ENCODE results near the gene CCDC190. TPM values are rescaled to one million over a fixed set of nuclear protein-coding genes. Genes with fewer than 3 reads are reported as not detected.

Gene CCDC190
- total RNA-seq, 2 donors from 2014 or later, result not detected

DNA sequence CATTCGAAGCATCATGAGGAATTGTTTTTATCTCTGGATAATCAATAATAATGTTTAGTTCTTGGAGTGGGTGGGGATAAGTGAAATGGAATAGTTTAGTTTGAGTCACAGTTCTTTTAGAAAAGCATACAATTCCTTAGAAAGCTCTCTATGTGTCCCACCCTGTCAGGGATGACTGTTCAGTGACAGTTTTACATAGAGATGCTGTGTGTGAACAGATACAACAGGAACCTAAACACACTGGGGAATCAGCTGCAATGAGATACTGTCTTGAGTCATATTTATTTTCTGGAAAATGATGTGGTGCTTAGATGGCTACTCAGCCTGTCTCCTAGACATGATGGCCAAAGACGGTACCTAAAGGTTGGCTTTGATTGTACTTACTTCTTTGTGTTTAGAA is 25.7 kb upstream of the CCDC190 start:
- Histone ChIP-seq H3K4me3 (ENCODE audit: low read length) (no peak overlapping the region), H3K27me3 (ENCODE audit: control insufficient read depth, insufficient read depth, low read length, poor library complexity, severe bottlenecking) (no peaks in the 10 kb centered on the region), H3K27ac (ENCODE audit: low read depth, low read length) (no peak overlapping the region), H3K9ac (ENCODE audit: extremely low read depth, low read length, poor library complexity, severe bottlenecking) (no peak overlapping the region), H3K9me3 (ENCODE audit: control insufficient read depth, low read length) (no peaks in the 10 kb centered on the region), H3K36me3 (ENCODE audit: control insufficient read depth, insufficient read depth, low read length) (no peaks in the 10 kb centered on the region), H3K4me1 (ENCODE audit: control insufficient read depth, insufficient read depth, low read length) (peaks cover 3% of the 10 kb centered on the region)
- no peaks in the 10 kb centered on the region for H3K9me3 Mint-ChIP-seq
- no peak overlapping the region for H3K4me3 Mint-ChIP-seq
- peaks cover 6% of the 10 kb centered on the region for H3K27me3 Mint-ChIP-seq (ENCODE audit: insufficient read depth)
- no peak overlapping the region for H3K27ac Mint-ChIP-seq
- H3K4me1 Mint-ChIP-seq, result peaks cover 15% of the 10 kb centered on the region
- DNase-seq, result no peak
- TF ChIP-seq CTCF (conservative IDR thresholded peaks at IDR 0.05), result no peak
- 92 to 100% methylated on average over 2 of the region's 2 CpGs for WGBS, 2 experiments (ENCODE audit: insufficient coverage in 1 of 2, insufficient read length in 1 of 2)
- H3K36me3 Mint-ChIP-seq (ENCODE audit: low read depth), result no peaks in the 10 kb centered on the region

DNA sequence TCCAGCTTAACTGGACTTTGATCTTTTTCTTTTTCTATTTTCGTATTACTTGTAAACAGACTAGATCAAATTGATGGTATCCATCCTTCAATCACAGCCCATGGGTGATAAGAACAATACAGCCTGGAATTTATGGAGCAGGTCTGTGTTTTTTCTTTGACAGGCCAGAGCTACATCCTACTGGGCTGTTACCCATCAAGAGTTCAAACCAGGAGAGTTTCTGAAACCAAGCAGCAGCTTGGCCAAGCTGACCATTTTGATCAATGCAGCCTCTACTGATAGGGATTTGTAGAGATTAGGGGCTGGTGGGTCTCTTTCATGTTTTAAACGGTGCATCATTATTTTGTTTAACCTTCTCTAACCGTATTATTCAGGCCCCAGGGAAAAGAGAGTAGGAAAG is 24.3 kb upstream of the CCDC190 start:
- no peaks in the 10 kb centered on the region for H3K9me3 Mint-ChIP-seq
- no peaks in the 10 kb centered on the region for H3K9me3 ChIP-seq (ENCODE audit: control insufficient read depth, low read length)
- H3K27me3 ChIP-seq (ENCODE audit: control insufficient read depth, insufficient read depth, low read length, poor library complexity, severe bottlenecking), result peaks cover 5% of the 10 kb centered on the region
- H3K27ac ChIP-seq (ENCODE audit: low read depth, low read length), result no peak overlapping the region
- no peak overlapping the region for H3K4me3 ChIP-seq (ENCODE audit: low read length)
- H3K27me3 Mint-ChIP-seq (ENCODE audit: insufficient read depth), result peaks cover 6% of the 10 kb centered on the region
- 86% methylated on average over 3 of the region's 3 CpGs; no CpG with 5 or more reads in 1 of the 2 experiments for WGBS, 2 experiments (ENCODE audit: insufficient coverage in 1 of 2, insufficient read length in 1 of 2)
- H3K27ac Mint-ChIP-seq, result no peak overlapping the region
- no peak overlapping the region for H3K4me3 Mint-ChIP-seq
- no peak for DNase-seq
- H3K4me1 ChIP-seq (ENCODE audit: control insufficient read depth, insufficient read depth, low read length), result peaks cover 3% of the 10 kb centered on the region
- TF ChIP-seq CTCF (conservative IDR thresholded peaks at IDR 0.05), result no peak
- H3K4me1 Mint-ChIP-seq, result peaks cover 5% of the 10 kb centered on the region
- H3K36me3 ChIP-seq (ENCODE audit: control insufficient read depth, insufficient read depth, low read length), result no peaks in the 10 kb centered on the region
- H3K9ac ChIP-seq (ENCODE audit: extremely low read depth, low read length, poor library complexity, severe bottlenecking), result no peak overlapping the region
- no peaks in the 10 kb centered on the region for H3K36me3 Mint-ChIP-seq (ENCODE audit: low read depth)

GRCh38 chr1:162884831-162885230 is 23.9 kb upstream of the CCDC190 start:
- Histone ChIP-seq H3K27me3 (ENCODE audit: control insufficient read depth, insufficient read depth, low read length, poor library complexity, severe bottlenecking) (peaks cover 5% of the 10 kb centered on the region), H3K4me1 (ENCODE audit: control insufficient read depth, insufficient read depth, low read length) (peaks cover 3% of the 10 kb centered on the region), H3K9ac (ENCODE audit: extremely low read depth, low read length, poor library complexity, severe bottlenecking) (no peak overlapping the region), H3K9me3 (ENCODE audit: control insufficient read depth, low read length) (no peaks in the 10 kb centered on the region), H3K27ac (ENCODE audit: low read depth, low read length) (no peak overlapping the region), H3K36me3 (ENCODE audit: control insufficient read depth, insufficient read depth, low read length) (no peaks in the 10 kb centered on the region), H3K4me3 (ENCODE audit: low read length) (no peak overlapping the region)
- peaks cover under 1% of the 10 kb centered on the region for H3K4me1 Mint-ChIP-seq
- H3K9me3 Mint-ChIP-seq, result no peaks in the 10 kb centered on the region
- H3K4me3 Mint-ChIP-seq, result no peak overlapping the region
- no peak overlapping the region for H3K27ac Mint-ChIP-seq
- no peak for DNase-seq
- WGBS, 2 experiments (ENCODE audit: insufficient coverage in 1 of 2, insufficient read length in 1 of 2), result 88% methylated on average over 1 of the region's 1 CpG
- no peaks in the 10 kb centered on the region for H3K36me3 Mint-ChIP-seq (ENCODE audit: low read depth)
- no peak for TF ChIP-seq CTCF (conservative IDR thresholded peaks at IDR 0.05)
- H3K27me3 Mint-ChIP-seq (ENCODE audit: insufficient read depth), result peaks cover 6% of the 10 kb centered on the region

Measured in endodermal cell (in vitro differentiated cells).